Measurements from ENCODE around the gene PDE4DIP. TPM values are rescaled to one million over a fixed set of nuclear protein-coding genes. Genes with fewer than 3 reads are reported as not detected.
"Not testable (repeated sequence)": the region's sequence is repeated elsewhere in the genome, so short reads cannot be mapped to it uniquely, and the experiment has no call there.

The PDE4DIP gene
- total RNA-seq, 1 experiment from 2014 or later, result 47.4 TPM

DNA sequence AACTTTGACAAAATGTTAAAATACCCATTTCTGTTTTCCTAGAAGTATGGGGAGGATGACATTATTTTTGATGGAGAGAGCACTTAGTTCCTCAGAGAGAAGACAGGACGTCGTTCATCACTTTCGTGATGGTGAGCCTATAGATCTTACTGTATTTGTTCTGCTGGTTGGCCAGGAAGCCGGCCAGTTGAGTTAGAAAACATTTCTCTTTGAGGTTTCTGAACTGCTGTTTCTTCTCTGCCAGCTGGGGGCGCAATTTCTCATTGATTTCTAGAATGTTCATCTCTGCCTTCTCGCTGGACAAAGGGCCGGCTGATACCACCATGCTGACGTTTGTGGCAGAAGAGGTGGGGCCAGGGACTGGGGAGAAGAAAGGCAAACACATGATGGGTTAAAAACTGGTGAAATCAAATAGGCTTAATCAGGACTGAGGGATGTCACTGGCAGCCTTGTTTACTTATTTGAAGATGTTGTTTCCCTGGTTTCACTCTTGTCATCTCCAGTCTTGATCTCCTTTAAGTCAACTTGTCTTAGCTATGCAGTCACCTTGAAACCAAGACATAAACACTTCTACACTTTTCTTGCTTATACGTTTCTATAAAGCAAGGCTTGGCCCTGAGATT lies 231.4 kb downstream of the PDE4DIP start:
- DNase-seq (ENCODE audit: low spot score), result not testable (repeated sequence)

Other genes starting within 250 kb of the PDE4DIP start
- gene NBPF14, start 248.4 kb upstream of the PDE4DIP start, total RNA-seq (2014; rRNA removed; shearing (Covaris generic)), result 17.1 and 25.0 TPM in 2 replicates
- 14.0 and 15.7 TPM in 2 replicates for gene NUDT4B, start 95.7 kb upstream of the PDE4DIP start, total RNA-seq (2014; rRNA removed; shearing (Covaris generic))